ENCODE results near the gene APBA2.

DNA sequence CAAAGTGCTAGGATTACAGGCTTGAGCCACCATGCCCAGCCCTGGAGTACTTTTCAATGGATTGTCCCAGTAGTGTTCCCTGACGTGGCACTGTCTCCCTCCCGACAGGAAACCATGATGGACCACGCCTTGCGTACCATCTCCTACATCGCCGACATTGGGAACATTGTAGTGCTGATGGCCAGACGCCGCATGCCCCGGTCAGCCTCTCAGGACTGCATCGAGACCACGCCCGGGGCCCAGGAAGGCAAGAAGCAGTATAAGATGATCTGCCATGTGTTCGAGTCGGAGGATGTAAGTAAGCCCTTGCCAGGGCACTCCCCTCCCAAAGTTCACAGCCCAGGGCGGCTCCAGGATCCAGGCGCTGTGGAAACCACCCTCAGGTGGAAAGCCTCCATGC, 215.7 kb downstream of the APBA2 start:
- TF ChIP-seq, protein P1, sequence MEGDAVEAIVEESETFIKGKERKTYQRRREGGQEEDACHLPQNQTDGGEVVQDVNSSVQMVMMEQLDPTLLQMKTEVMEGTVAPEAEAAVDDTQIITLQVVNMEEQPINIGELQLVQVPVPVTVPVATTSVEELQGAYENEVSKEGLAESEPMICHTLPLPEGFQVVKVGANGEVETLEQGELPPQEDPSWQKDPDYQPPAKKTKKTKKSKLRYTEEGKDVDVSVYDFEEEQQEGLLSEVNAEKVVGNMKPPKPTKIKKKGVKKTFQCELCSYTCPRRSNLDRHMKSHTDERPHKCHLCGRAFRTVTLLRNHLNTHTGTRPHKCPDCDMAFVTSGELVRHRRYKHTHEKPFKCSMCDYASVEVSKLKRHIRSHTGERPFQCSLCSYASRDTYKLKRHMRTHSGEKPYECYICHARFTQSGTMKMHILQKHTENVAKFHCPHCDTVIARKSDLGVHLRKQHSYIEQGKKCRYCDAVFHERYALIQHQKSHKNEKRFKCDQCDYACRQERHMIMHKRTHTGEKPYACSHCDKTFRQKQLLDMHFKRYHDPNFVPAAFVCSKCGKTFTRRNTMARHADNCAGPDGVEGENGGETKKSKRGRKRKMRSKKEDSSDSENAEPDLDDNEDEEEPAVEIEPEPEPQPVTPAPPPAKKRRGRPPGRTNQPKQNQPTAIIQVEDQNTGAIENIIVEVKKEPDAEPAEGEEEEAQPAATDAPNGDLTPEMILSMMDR (conservative IDR thresholded peaks at IDR 0.05; ENCODE audit: low read depth, low read length) = no peak
- no peak for TF ChIP-seq EZH2 (IDR thresholded peaks at IDR 0.05; ENCODE audit: borderline replicate concordance, low read depth, low read length, poor library complexity, severe bottlenecking)
